SK-N-SH (cell line): Measurements from ENCODE around the gene KCTD5. TPM values are rescaled to one million over a fixed set of nuclear protein-coding genes. Genes with fewer than 3 reads are reported as not detected.

Source experiments
- CTCF ChIA-PET: fragments of 300-600, 350-600 bp; formaldehyde crosslinking; extraction: SDS; loops from one replicate; lab custom pipeline; 2021; lab: Yijun Ruan, JAX
- POLR2A ChIA-PET: fragments of 350-600 bp; sonication (Branson Sonifier 250); formaldehyde crosslinking; extraction: SDS; loops from one replicate; lab custom pipeline; 2020; ENCODE audit warnings: antibody characterized with exemption, inconsistent platforms; lab: Yijun Ruan, JAX
- DNase-seq: peaks from one replicate; pipeline ENCODE4 v3.0.0; 2012
- H2AFZ ChIP-seq: fragments of 200-600 bp; sonication (generic); 2 replicates; pipeline ENCODE4 v1.8.1; 2016; ENCODE audit warnings: antibody characterized with exemption, mild to moderate bottlenecking, low read depth
- H3F3A ChIP-seq: fragments of 200-600 bp; sonication (generic); replicated peaks from 2 replicates; pipeline ENCODE3; 2016; ENCODE audit warnings: antibody characterized with exemption, mild to moderate bottlenecking; ENCODE audit not compliant: insufficient read depth
- H3K27ac ChIP-seq, 2 experiments: fragments of 200-500 bp in 1 of 2; fragments of 200-600 bp in 1 of 2; sonication (Bioruptor generic) in 1 of 2; sonication (generic), shearing (Covaris generic) in 1 of 2; 2 replicates each; pipeline versions ENCODE4 v1.5.1 to v1.6.1; 2014 to 2016; ENCODE audit warnings: low read depth in 2 of 2, inconsistent platforms in 1 of 2, low read length in 1 of 2, mild to moderate bottlenecking in 1 of 2, mixed read lengths in 1 of 2
- H3K27me3 ChIP-seq: fragments of 200-600 bp; sonication (generic), shearing (Covaris generic); 2 replicates; pipeline ENCODE4 v1.6.1; 2016; ENCODE audit warnings: mixed run types; ENCODE audit not compliant: insufficient read depth
- H3K36me3 ChIP-seq, 2 experiments: fragments of 200-500 bp in 1 of 2; fragments of 200-600 bp in 1 of 2; sonication (Bioruptor generic) in 1 of 2; sonication (generic) in 1 of 2; replicated peaks in 1 of 2; 2 replicates each; pipeline versions ENCODE3 to v1.5.1; 2014 to 2016; ENCODE audit warnings: low read length in 1 of 2, mild to moderate bottlenecking in 1 of 2; ENCODE audit not compliant: insufficient read depth in 2 of 2, control insufficient read depth in 1 of 2
- H3K4me1 ChIP-seq, 2 experiments: fragments of 200-500 bp in 1 of 2; fragments of 200-600 bp in 1 of 2; sonication (Bioruptor generic) in 1 of 2; sonication (generic), shearing (Covaris generic) in 1 of 2; 2 replicates each; pipeline versions ENCODE4 v1.5.1 to v1.6.1; 2014 to 2016; ENCODE audit warnings: low read depth in 1 of 2, low read length in 1 of 2, mixed run types in 1 of 2; ENCODE audit not compliant: insufficient read depth in 2 of 2, control insufficient read depth in 1 of 2
- H3K4me2 ChIP-seq: fragments of 200-600 bp; sonication (generic), shearing (Covaris generic); 2 replicates; pipeline ENCODE4 v1.6.1; 2017; ENCODE audit warnings: mixed run types
- H3K4me3 ChIP-seq, 2 experiments: fragments of 200-500 bp in 1 of 2; fragments of 200-600 bp in 1 of 2; sonication (Bioruptor generic) in 1 of 2; sonication (generic), shearing (Covaris generic) in 1 of 2; 2 replicates each; pipeline versions ENCODE4 v1.5.1 to v1.8.1; 2014 to 2016; ENCODE audit warnings: low read depth in 2 of 2, inconsistent platforms in 1 of 2, low read length in 1 of 2, mild to moderate bottlenecking in 1 of 2, mixed read lengths in 1 of 2, moderate library complexity in 1 of 2
- H3K79me2 ChIP-seq: fragments of 200-600 bp; sonication (generic); 2 replicates; pipeline ENCODE4 v1.8.1; 2017; ENCODE audit warnings: mild to moderate bottlenecking; ENCODE audit not compliant: insufficient read depth
- H3K9ac ChIP-seq: fragments of 200-600 bp; sonication (generic); 2 replicates; pipeline ENCODE4 v1.6.1; 2017; ENCODE audit warnings: mixed run types
- H3K9me2 ChIP-seq: fragments of 200-600 bp; sonication (generic); 2 replicates; pipeline ENCODE4 v1.6.1; 2017; ENCODE audit warnings: mixed run types
- H3K9me3 ChIP-seq: fragments of 200-600 bp; sonication (generic); 2 replicates; pipeline ENCODE4 v1.6.1; 2017; ENCODE audit warnings: mixed run types, mild to moderate bottlenecking, moderate library complexity
- H4K20me1 ChIP-seq: fragments of 200-600 bp; sonication (generic); 2 replicates; pipeline ENCODE4 v1.6.1; 2017; ENCODE audit warnings: mild to moderate bottlenecking, mixed run types; ENCODE audit not compliant: insufficient read depth
- CHD2 ChIP-seq: fragments of 150-350 bp; IDR thresholded peaks from 2 replicates; pipeline ENCODE4 v1.6.1; 2018; ENCODE audit warnings: low read length; ENCODE audit not compliant: partially characterized antibody
- EZH2phosphoT487 ChIP-seq: fragments of 200-600 bp; sonication (generic); IDR thresholded peaks from 2 replicates; pipeline ENCODE4 v1.6.1; 2017; ENCODE audit warnings: low read depth, mixed run types, mild to moderate bottlenecking, antibody characterized with exemption, moderate library complexity, borderline replicate concordance
- GABPA ChIP-seq: IDR thresholded peaks from 2 replicates; pipeline ENCODE4 v1.4.0; 2012; ENCODE audit warnings: low read depth, mild to moderate bottlenecking
- RAD21 ChIP-seq: IDR thresholded peaks from 2 replicates; pipeline ENCODE4 v1.6.1; 2012; ENCODE audit warnings: mild to moderate bottlenecking, low read length
- RCOR1 ChIP-seq: fragments of 150-350 bp; IDR thresholded peaks from 2 replicates; pipeline ENCODE4 v1.6.1; 2017; ENCODE audit warnings: antibody characterized with exemption, low read length
- YY1 ChIP-seq: IDR thresholded peaks from 2 replicates; pipeline ENCODE4 v1.4.0; 2012; ENCODE audit warnings: low read depth, mild to moderate bottlenecking
- whole genome bisulfite sequencing: methylation state at CpG from one replicate; pipeline ENCODE4 v1.1.6; 2017; ENCODE audit warnings: low lambda C conversion rate; 5-methylcytosine and 5-hydroxymethylcytosine counted together
- polyA plus RNA-seq, 3 experiments: library from polyadenylated mRNA; depleted of rRNA; stranded (reverse); fragments of >200 nt; gene quantifications; 2 replicates each; pipeline ENCODE4 v1.2.3, GENCODE V29; 2012
- TF ChIP-seq, protein P1 (sequence below): IDR thresholded peaks from 2 replicates; pipeline ENCODE4 v1.6.1; 2012; ENCODE audit warnings: mild to moderate bottlenecking, low read depth, low read length, moderate library complexity
- TF ChIP-seq, protein P2 (sequence below): fragments of 200-600 bp; sonication (generic); IDR thresholded peaks from 2 replicates; pipeline ENCODE4 v1.6.1; 2017; ENCODE audit warnings: antibody characterized with exemption, mild to moderate bottlenecking, moderate library complexity
- TF ChIP-seq, protein P3 (sequence below): IDR thresholded peaks from 2 replicates; pipeline ENCODE4 v1.4.0; 2012; ENCODE audit warnings: low read depth, borderline replicate concordance
- TF ChIP-seq, protein P4 (sequence below): IDR thresholded peaks from 2 replicates; pipeline ENCODE4 v1.4.0; 2012; ENCODE audit warnings: low read depth, borderline replicate concordance

KCTD5 gene
- polyA plus RNA-seq, 1 of the 3 experiments (the other 2 are of a cell fraction) = 53.4 TPM

DNA sequence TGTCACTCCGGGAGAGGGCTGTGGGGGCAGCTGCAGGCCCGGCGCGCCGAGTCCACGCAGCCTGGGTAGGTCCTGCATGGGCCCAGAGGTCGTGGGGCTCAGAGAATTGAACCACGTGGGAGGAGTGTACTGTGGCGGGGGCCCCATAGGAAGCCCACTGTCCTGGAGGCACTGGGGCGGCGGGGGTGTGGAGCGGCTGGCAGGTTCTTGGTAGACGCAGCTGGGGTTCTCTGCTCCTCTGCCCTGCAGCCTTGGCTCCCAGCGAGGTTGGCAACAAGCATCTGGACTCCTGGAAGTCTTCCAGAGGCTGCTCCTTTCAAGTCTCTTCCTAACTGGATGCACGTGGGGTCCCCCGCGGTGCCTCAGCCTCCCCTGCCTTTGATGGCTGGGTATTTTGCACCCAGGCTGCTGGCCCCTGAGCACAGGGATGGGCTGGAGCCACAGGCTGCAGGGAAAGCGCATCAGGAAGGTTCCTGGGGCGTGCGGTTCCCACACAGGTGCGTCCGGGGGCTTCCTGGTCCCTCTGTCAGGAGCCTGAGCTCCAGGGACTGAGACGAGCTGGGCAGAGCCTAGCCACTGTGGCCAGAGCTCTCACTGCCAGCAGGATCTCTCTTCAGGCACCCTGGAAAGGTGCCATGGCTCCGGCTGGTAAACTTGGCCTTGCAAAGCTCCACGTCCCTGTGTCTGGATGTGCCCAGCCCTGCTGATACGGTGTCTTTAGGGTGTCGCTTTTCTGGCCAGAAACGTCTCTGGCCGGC is 9.3 kb downstream of the KCTD5 start:
- H3K27ac ChIP-seq = no peak overlapping the region; a peak in 1 of 4 replicates
- H3K9me2 ChIP-seq = no peaks in the 10 kb centered on the region
- TF ChIP-seq GABPA (no peak), EZH2phosphoT487 (no peak), CHD2 (no peak), YY1 (no peak), RAD21 (no peak)
- TF ChIP-seq, protein P1, sequence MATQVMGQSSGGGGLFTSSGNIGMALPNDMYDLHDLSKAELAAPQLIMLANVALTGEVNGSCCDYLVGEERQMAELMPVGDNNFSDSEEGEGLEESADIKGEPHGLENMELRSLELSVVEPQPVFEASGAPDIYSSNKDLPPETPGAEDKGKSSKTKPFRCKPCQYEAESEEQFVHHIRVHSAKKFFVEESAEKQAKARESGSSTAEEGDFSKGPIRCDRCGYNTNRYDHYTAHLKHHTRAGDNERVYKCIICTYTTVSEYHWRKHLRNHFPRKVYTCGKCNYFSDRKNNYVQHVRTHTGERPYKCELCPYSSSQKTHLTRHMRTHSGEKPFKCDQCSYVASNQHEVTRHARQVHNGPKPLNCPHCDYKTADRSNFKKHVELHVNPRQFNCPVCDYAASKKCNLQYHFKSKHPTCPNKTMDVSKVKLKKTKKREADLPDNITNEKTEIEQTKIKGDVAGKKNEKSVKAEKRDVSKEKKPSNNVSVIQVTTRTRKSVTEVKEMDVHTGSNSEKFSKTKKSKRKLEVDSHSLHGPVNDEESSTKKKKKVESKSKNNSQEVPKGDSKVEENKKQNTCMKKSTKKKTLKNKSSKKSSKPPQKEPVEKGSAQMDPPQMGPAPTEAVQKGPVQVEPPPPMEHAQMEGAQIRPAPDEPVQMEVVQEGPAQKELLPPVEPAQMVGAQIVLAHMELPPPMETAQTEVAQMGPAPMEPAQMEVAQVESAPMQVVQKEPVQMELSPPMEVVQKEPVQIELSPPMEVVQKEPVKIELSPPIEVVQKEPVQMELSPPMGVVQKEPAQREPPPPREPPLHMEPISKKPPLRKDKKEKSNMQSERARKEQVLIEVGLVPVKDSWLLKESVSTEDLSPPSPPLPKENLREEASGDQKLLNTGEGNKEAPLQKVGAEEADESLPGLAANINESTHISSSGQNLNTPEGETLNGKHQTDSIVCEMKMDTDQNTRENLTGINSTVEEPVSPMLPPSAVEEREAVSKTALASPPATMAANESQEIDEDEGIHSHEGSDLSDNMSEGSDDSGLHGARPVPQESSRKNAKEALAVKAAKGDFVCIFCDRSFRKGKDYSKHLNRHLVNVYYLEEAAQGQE = no peak
- TF ChIP-seq, protein P2, sequence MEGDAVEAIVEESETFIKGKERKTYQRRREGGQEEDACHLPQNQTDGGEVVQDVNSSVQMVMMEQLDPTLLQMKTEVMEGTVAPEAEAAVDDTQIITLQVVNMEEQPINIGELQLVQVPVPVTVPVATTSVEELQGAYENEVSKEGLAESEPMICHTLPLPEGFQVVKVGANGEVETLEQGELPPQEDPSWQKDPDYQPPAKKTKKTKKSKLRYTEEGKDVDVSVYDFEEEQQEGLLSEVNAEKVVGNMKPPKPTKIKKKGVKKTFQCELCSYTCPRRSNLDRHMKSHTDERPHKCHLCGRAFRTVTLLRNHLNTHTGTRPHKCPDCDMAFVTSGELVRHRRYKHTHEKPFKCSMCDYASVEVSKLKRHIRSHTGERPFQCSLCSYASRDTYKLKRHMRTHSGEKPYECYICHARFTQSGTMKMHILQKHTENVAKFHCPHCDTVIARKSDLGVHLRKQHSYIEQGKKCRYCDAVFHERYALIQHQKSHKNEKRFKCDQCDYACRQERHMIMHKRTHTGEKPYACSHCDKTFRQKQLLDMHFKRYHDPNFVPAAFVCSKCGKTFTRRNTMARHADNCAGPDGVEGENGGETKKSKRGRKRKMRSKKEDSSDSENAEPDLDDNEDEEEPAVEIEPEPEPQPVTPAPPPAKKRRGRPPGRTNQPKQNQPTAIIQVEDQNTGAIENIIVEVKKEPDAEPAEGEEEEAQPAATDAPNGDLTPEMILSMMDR = no peak
- no peak overlapping the region for H3K9ac ChIP-seq
- peaks cover 45% of the 10 kb centered on the region for H4K20me1 ChIP-seq
- H3K27me3 ChIP-seq = no peaks in the 10 kb centered on the region
- H3K9me3 ChIP-seq = no peaks in the 10 kb centered on the region
- peak; percentile 15 for DNase-seq
- no peak overlapping the region for H2AFZ ChIP-seq
- H3K4me1 ChIP-seq = no peaks in the 10 kb centered on the region
- H3K4me3 ChIP-seq = no peak overlapping the region
- H3K79me2 ChIP-seq = peaks cover 54% of the 10 kb centered on the region
- H3K4me2 ChIP-seq = no peak overlapping the region
- no peaks in the 10 kb centered on the region for H3F3A ChIP-seq
- H3K36me3 ChIP-seq = peaks cover 0 to 11% of the 10 kb centered on the region in 2 experiments
- ChIA-PET POLR2A (interaction anchor here (1.4 kb wide), 1 partner anchor 9 kb away, joined by 4 read pairs; the partner anchor contains the start of gene KCTD5), CTCF (no interaction called here)
- 92% methylated on average over 21 of the region's 29 CpGs for WGBS

DNA sequence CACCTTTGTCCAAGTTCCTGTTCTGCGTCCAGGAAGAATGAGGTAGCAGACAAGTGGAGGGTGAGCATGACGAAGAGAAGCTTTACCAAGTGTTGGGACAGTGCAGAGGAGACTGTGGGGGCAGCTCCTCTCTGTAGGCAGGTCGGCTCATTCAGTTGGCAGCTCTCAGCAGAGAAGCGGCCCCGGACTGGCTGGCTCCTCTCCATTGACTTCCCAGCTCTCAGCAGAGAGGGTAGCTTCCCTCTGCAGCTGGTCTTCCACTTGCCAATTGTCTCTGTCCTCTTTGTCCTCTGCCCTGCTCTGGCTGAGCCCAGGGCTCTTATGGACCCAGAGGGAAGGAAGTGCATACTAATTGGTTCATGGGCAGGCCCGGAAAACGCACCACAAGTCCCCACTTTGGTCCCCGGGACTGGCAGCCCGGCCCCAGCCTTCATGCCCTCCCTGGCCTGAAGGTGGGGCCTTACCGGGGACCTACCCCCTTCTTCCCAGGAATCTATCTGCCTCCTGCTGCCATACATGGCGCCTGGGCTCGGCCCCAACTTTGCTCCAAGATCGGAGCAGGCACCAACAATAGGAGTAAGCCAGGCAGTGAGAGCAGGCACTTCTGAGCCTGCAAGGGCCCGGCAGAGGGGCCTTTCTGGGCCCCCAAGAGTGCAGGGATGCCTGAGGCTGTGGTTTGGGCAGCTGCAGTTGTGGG is 10.1 kb downstream of the KCTD5 start:
- H3K4me2 ChIP-seq = no peak overlapping the region
- H3K79me2 ChIP-seq = peaks cover 47% of the 10 kb centered on the region

More for the DNA sequence above, 10.1 kb downstream of the KCTD5 start:
- no peak for DNase-seq
- H3K4me3 ChIP-seq = no peak overlapping the region
- no peak overlapping the region for H3K27ac ChIP-seq
- no peak for TF ChIP-seq RCOR1
- TF ChIP-seq, protein P3, sequence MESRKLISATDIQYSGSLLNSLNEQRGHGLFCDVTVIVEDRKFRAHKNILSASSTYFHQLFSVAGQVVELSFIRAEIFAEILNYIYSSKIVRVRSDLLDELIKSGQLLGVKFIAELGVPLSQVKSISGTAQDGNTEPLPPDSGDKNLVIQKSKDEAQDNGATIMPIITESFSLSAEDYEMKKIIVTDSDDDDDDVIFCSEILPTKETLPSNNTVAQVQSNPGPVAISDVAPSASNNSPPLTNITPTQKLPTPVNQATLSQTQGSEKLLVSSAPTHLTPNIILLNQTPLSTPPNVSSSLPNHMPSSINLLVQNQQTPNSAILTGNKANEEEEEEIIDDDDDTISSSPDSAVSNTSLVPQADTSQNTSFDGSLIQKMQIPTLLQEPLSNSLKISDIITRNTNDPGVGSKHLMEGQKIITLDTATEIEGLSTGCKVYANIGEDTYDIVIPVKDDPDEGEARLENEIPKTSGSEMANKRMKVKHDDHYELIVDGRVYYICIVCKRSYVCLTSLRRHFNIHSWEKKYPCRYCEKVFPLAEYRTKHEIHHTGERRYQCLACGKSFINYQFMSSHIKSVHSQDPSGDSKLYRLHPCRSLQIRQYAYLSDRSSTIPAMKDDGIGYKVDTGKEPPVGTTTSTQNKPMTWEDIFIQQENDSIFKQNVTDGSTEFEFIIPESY = no peak
- TF ChIP-seq, protein P4, sequence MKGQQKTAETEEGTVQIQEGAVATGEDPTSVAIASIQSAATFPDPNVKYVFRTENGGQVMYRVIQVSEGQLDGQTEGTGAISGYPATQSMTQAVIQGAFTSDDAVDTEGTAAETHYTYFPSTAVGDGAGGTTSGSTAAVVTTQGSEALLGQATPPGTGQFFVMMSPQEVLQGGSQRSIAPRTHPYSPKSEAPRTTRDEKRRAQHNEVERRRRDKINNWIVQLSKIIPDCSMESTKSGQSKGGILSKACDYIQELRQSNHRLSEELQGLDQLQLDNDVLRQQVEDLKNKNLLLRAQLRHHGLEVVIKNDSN = no peak
- no peak overlapping the region for H3K9ac ChIP-seq
- POLR2A ChIA-PET = interaction anchor here (1.4 kb wide), 1 partner anchor 10 kb away, joined by 4 read pairs; the partner anchor contains the start of gene KCTD5
- H3K36me3 ChIP-seq = peaks cover 0 to 18% of the 10 kb centered on the region in 2 experiments
- peaks cover 39% of the 10 kb centered on the region for H4K20me1 ChIP-seq
- no peaks in the 10 kb centered on the region for H3F3A ChIP-seq
- H3K4me1 ChIP-seq = no peaks in the 10 kb centered on the region
- no peaks in the 10 kb centered on the region for H3K9me3 ChIP-seq
- H3K27me3 ChIP-seq = no peaks in the 10 kb centered on the region
- no peak overlapping the region for H2AFZ ChIP-seq
- CTCF ChIA-PET = no interaction called here
- H3K9me2 ChIP-seq = no peaks in the 10 kb centered on the region
- WGBS = 83% methylated on average over 12 of the region's 14 CpGs
